Adrenal gland (tissue), 5 donors: ENCODE measurements around the gene DCC.

ENCODE experiments used
- CTCF ChIP-seq, 6 experiments: fragments of 450-650 bp in 4 of 6; fragments of 200-600 bp in 2 of 6; sonication (generic) in 1 of 6; IDR thresholded peaks; 1 replicate in 5 of 6; 2 replicates in 1 of 6; pipeline versions ENCODE4 v1.5.1 to v1.8.0; 2016 to 2021; ENCODE audit warnings: antibody characterized with exemption in 6 of 6, mild to moderate bottlenecking in 2 of 6, moderate library complexity in 1 of 6
- POLR2A ChIP-seq, 2 donors: fragments of 450-650 bp; IDR thresholded peaks; one replicate each; pipeline ENCODE4 v1.6.1; 2017; ENCODE audit warnings: antibody characterized with exemption in 2 of 2, mild to moderate bottlenecking in 2 of 2, moderate library complexity in 1 of 2
- donor health status: DM: no; HTN: no; CAD: no.

GRCh38 chr18:52523566-52523965, 183.6 kb downstream of the DCC start:
- TF ChIP-seq CTCF (IDR thresholded peaks at IDR 0.05) (no peak), POLR2A (IDR thresholded peaks at IDR 0.05) (no peak)
